ENCODE data around the gene AGPAT4. TPM values are rescaled to one million over a fixed set of nuclear protein-coding genes. Genes with fewer than 3 reads are reported as not detected.

AGPAT4 gene
- polyA plus RNA-seq, 3 donors, result 6.4 to 15.8 (median 6.9) TPM

GRCh38 chr6:161138543-161139303 is 135.1 kb downstream of the AGPAT4 start:
- H4K20me1 ChIP-seq (ENCODE audit: insufficient read depth, low read length), result no peaks in the 10 kb centered on the region
- DNase-seq, result no peak
- TF ChIP-seq CTCF (IDR thresholded peaks at IDR 0.05), result no peak
- intact Hi-C loops (cut with micrococcal nuclease), result no loop called here
- peak overlapping the region in 1 of 7 donors; percentile 55 for H3K27ac Mint-ChIP-seq
- H3K4me3 ChIP-seq (replicated peaks in 1 of 3; ENCODE audit: low read depth in 2 of 3, low read length in 3 of 3), result no peak overlapping the region
- no peak overlapping the region for H2AFZ ChIP-seq (ENCODE audit: insufficient read depth, low read depth, low read length, poor library complexity, severe bottlenecking)
- no peaks in the 10 kb centered on the region for H3K9me3 ChIP-seq (replicated peaks in 1 of 2; ENCODE audit: control insufficient read depth in 1 of 2, insufficient read depth in 1 of 2, low read length in 2 of 2)
- H3K36me3 Mint-ChIP-seq, result peaks cover 16 to 18% of the 10 kb centered on the region in 2 donors
- peaks cover 11 to 12% of the 10 kb centered on the region in 2 donors for H3K4me1 ChIP-seq (ENCODE audit: control insufficient read depth in 1 of 2, insufficient read depth in 2 of 2, low read length in 2 of 2)
- H3K27me3 ChIP-seq (ENCODE audit: control insufficient read depth in 2 of 2, insufficient read depth in 2 of 2, low read length in 2 of 2), result no peaks in the 10 kb centered on the region
- peaks cover 13% of the 10 kb centered on the region for H3K4me1 Mint-ChIP-seq
- no peaks in the 10 kb centered on the region for H3K79me2 ChIP-seq (ENCODE audit: insufficient read depth, low read length)
- peaks cover 0 to 4% (median 0%) of the 10 kb centered on the region in 3 donors for H3K27me3 Mint-ChIP-seq (ENCODE audit: low read depth in 3 of 3)
- no peaks in the 10 kb centered on the region for H3K36me3 ChIP-seq (replicated peaks in 1 of 2; ENCODE audit: control insufficient read depth in 1 of 2, insufficient read depth in 2 of 2, low read length in 2 of 2)
- H3K9me3 Mint-ChIP-seq, result peaks cover 0 to 5% (median 1%) of the 10 kb centered on the region in 7 donors
- no peak overlapping the region for H3K9ac ChIP-seq (ENCODE audit: insufficient read depth, low read length, poor library complexity, severe bottlenecking)
- no peak overlapping the region for H3K4me3 Mint-ChIP-seq
- 91% methylated on average over 23 of the region's 23 CpGs for WGBS (ENCODE audit: insufficient coverage)
- no peak overlapping the region for H3K27ac ChIP-seq (ENCODE audit: low read depth in 1 of 2, low read length in 2 of 2)
- H3K4me2 ChIP-seq (replicated peaks; ENCODE audit: extremely low read depth, low read length, poor library complexity, severe bottlenecking), result no peak overlapping the region

- H3K4me1 Mint-ChIP-seq, result peaks cover 13% of the 10 kb centered on the region
- TF ChIP-seq CTCF (IDR thresholded peaks at IDR 0.05), result no peak
- H3K36me3 Mint-ChIP-seq, result peaks cover 13 to 18% of the 10 kb centered on the region in 2 donors
- H3K4me3 ChIP-seq (replicated peaks in 1 of 3; ENCODE audit: low read depth in 2 of 3, low read length in 3 of 3), result no peak overlapping the region
- H3K4me3 Mint-ChIP-seq, result no peak overlapping the region
- H3K9me3 ChIP-seq (replicated peaks in 1 of 2; ENCODE audit: control insufficient read depth in 1 of 2, insufficient read depth in 1 of 2, low read length in 2 of 2), result no peaks in the 10 kb centered on the region
- no peaks in the 10 kb centered on the region for H3K79me2 ChIP-seq (ENCODE audit: insufficient read depth, low read length)
- H3K36me3 ChIP-seq (replicated peaks in 1 of 2; ENCODE audit: control insufficient read depth in 1 of 2, insufficient read depth in 2 of 2, low read length in 2 of 2), result peaks cover 0 to 5% of the 10 kb centered on the region in 2 donors
- no peak overlapping the region for H2AFZ ChIP-seq (ENCODE audit: insufficient read depth, low read depth, low read length, poor library complexity, severe bottlenecking)
- intact Hi-C loops (cut with micrococcal nuclease), result no loop called here
- peaks cover 0 to 4% (median 0%) of the 10 kb centered on the region in 3 donors for H3K27me3 Mint-ChIP-seq (ENCODE audit: low read depth in 3 of 3)
- no peak for DNase-seq
- no peak overlapping the region for H3K9ac ChIP-seq (ENCODE audit: insufficient read depth, low read length, poor library complexity, severe bottlenecking)
- peaks cover 0 to 3% (median 1%) of the 10 kb centered on the region in 7 donors for H3K9me3 Mint-ChIP-seq
- WGBS (ENCODE audit: insufficient coverage), result 96% methylated on average over 9 of the region's 12 CpGs
- no peaks in the 10 kb centered on the region for H4K20me1 ChIP-seq (ENCODE audit: insufficient read depth, low read length)
- H3K4me2 ChIP-seq (replicated peaks; ENCODE audit: extremely low read depth, low read length, poor library complexity, severe bottlenecking), result no peak overlapping the region
- peaks cover 11 to 12% of the 10 kb centered on the region in 2 donors for H3K4me1 ChIP-seq (ENCODE audit: control insufficient read depth in 1 of 2, insufficient read depth in 2 of 2, low read length in 2 of 2)
- no peaks in the 10 kb centered on the region for H3K27me3 ChIP-seq (ENCODE audit: control insufficient read depth in 2 of 2, insufficient read depth in 2 of 2, low read length in 2 of 2)
- H3K27ac Mint-ChIP-seq, result no peak overlapping the region
- no peak overlapping the region for H3K27ac ChIP-seq (ENCODE audit: low read depth in 1 of 2, low read length in 2 of 2)
Measured at GRCh38 chr6:161137839-161138542, 135.9 kb downstream of the AGPAT4 start.
